Neuron (in vitro differentiated cells): ENCODE results near the gene OBSL1.
A peak's percentile ranks its signal among the peaks of the same experiment; 100 is the strongest.

Experiments
- H2AFZ ChIP-seq: one replicate; pipeline ENCODE4 v1.6.1; 2013; ENCODE audit warnings: low read depth, mild to moderate bottlenecking, inconsistent platforms, low read length, moderate library complexity
- H3K27me3 ChIP-seq: one replicate; pipeline ENCODE4 v1.6.1; 2013; ENCODE audit warnings: low read length; ENCODE audit not compliant: insufficient read depth
- H3K36me3 ChIP-seq: one replicate; pipeline ENCODE4 v1.6.1; 2013; ENCODE audit warnings: low read length; ENCODE audit not compliant: insufficient read depth
- H3K4me1 ChIP-seq: one replicate; pipeline ENCODE4 v1.6.1; 2013; ENCODE audit warnings: low read length; ENCODE audit not compliant: insufficient read depth
- H3K4me3 ChIP-seq: 2 replicates; pipeline ENCODE4 v1.5.1; 2013; ENCODE audit warnings: mild to moderate bottlenecking, low read length, moderate library complexity
- H3K9me3 ChIP-seq: one replicate; pipeline ENCODE4 v1.6.1; 2013; ENCODE audit warnings: low read length

Gene OBSL1

GRCh38 chr2:219545943-219546352 is 25.4 kb downstream of the OBSL1 start:
- Histone ChIP-seq H3K4me1 (peaks cover 17% of the 10 kb centered on the region), H3K36me3 (peaks cover 41% of the 10 kb centered on the region), H3K27me3 (no peaks in the 10 kb centered on the region), H3K4me3 (no peak overlapping the region), H2AFZ (no peak overlapping the region), H3K9me3 (no peaks in the 10 kb centered on the region)

- peaks cover 17% of the 10 kb centered on the region for H3K4me1 ChIP-seq
- H3K36me3 ChIP-seq, result peaks cover 41% of the 10 kb centered on the region
- H3K9me3 ChIP-seq, result no peaks in the 10 kb centered on the region
- peak overlapping the region; percentile 68 for H3K4me3 ChIP-seq
- H2AFZ ChIP-seq, result no peak overlapping the region
- no peaks in the 10 kb centered on the region for H3K27me3 ChIP-seq
Measured at GRCh38 chr2:219545295-219545942, 25.9 kb downstream of the OBSL1 start.

- no peaks in the 10 kb centered on the region for H3K9me3 ChIP-seq
- H3K4me1 ChIP-seq, result peaks cover 17% of the 10 kb centered on the region
- H3K36me3 ChIP-seq, result peaks cover 41% of the 10 kb centered on the region
- peak overlapping the region; percentile 39 for H2AFZ ChIP-seq
- H3K4me3 ChIP-seq, result peak overlapping the region; percentile 68
- no peaks in the 10 kb centered on the region for H3K27me3 ChIP-seq
Measured at GRCh38 chr2:219544567-219544966, 26.8 kb downstream of the OBSL1 start.

DNA sequence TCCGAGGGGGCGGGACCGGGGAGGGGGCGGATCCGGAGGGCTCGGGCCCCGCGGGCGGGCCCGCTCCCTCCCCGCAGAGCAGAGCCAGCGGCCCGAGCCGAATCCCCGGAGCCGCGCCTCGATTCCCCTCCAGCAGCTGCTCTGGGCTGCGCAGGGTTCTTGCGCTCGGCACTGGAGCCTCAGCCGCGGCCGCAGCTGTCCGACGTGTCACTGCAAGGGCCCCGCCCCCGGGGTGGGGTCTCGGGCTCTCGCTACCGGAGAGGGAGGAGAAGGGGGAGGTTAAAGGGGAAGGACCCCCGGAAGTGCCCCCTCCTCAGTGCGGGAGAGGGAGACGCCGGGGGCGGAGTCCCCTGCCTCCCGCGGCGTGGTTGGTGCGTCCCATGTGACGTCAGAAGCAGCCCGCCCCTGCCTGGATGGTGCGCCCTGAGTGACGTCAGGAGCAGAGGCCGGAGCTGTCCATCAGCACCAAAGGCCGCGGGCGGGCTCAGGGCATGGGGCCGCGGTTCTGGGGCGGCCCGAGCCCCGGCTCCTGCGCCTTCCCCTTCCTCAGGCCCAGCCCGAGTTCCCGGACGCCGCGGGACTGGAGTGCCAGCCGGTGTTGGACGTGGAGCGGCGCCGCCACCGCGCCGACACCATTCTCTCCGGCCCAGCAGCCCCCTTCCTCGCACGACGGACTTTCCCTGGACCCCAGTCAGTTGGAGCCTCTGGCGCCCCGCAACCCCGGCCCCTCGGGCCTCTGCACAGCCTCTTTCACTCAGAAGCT is 27.6 kb downstream of the OBSL1 start, which contains the start of the genes CHPF and TMEM198:
Gene CHPF (minus strand): TSS at position 214 of the 763 bp plus-strand sequence. CDS start 271 bp downstream, outside the sequence.
Gene TMEM198 (plus strand): TSS at position 433 of the 763 bp plus-strand sequence. CDS start 700 bp downstream, outside the sequence.
- Histone ChIP-seq H3K4me3 (peak within 1 kb of the TSS; percentile 68), H3K9me3 (no peaks in the 10 kb centered on the region), H2AFZ (peak within 1 kb of the TSS; percentile 87), H3K27me3 (no peaks in the 10 kb centered on the region), H3K36me3 (peaks cover 38% of the 10 kb centered on the region), H3K4me1 (peaks cover 19% of the 10 kb centered on the region)

- peak overlapping the region; percentile 68 for H3K4me3 ChIP-seq
- H2AFZ ChIP-seq, result peak overlapping the region; percentile 87
- H3K36me3 ChIP-seq, result peaks cover 32% of the 10 kb centered on the region
- peaks cover 24% of the 10 kb centered on the region for H3K4me1 ChIP-seq
- no peaks in the 10 kb centered on the region for H3K27me3 ChIP-seq
- H3K9me3 ChIP-seq, result no peaks in the 10 kb centered on the region
Measured at GRCh38 chr2:219542931-219543595, 28.3 kb downstream of the OBSL1 start.

DNA sequence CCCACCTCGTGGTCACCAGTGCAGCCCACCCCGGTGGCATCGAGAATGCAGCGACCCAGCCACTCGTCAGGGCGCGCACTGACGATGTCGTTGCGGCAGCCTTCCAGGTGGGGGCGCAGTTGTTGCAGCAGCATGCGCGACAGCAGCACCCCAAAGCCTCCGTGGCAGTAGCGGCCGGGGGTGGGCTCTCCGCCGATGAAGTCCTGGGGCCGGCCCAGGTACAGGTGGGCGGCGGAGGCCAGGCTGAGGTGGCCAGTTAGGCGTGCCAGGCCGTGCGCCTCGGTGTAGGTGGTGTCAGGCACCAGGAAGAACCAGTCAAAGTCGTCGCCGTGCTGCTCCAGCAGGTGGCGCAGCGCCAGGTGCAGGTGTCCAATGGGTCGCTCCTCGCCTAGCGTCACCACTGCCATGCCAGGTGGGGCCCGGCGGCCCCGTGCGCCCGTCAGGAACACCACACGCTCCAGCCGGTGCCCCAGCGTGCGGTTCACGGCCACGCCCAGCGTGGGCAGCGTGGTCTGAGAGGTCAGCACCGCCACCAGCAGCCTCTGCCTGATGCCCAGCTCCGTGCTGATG is 29.6 kb downstream of the OBSL1 start:
- Histone ChIP-seq H2AFZ (no peak overlapping the region), H3K9me3 (no peaks in the 10 kb centered on the region), H3K4me1 (peaks cover 27% of the 10 kb centered on the region), H3K4me3 (no peak overlapping the region), H3K36me3 (peaks cover 24% of the 10 kb centered on the region), H3K27me3 (no peaks in the 10 kb centered on the region)

- Histone ChIP-seq H3K4me3 (no peak overlapping the region), H3K36me3 (peaks cover 20% of the 10 kb centered on the region), H3K27me3 (no peaks in the 10 kb centered on the region), H3K9me3 (no peaks in the 10 kb centered on the region), H2AFZ (no peak overlapping the region), H3K4me1 (peaks cover 27% of the 10 kb centered on the region)
Measured at GRCh38 chr2:219540784-219541504, 30.4 kb downstream of the OBSL1 start.

DNA sequence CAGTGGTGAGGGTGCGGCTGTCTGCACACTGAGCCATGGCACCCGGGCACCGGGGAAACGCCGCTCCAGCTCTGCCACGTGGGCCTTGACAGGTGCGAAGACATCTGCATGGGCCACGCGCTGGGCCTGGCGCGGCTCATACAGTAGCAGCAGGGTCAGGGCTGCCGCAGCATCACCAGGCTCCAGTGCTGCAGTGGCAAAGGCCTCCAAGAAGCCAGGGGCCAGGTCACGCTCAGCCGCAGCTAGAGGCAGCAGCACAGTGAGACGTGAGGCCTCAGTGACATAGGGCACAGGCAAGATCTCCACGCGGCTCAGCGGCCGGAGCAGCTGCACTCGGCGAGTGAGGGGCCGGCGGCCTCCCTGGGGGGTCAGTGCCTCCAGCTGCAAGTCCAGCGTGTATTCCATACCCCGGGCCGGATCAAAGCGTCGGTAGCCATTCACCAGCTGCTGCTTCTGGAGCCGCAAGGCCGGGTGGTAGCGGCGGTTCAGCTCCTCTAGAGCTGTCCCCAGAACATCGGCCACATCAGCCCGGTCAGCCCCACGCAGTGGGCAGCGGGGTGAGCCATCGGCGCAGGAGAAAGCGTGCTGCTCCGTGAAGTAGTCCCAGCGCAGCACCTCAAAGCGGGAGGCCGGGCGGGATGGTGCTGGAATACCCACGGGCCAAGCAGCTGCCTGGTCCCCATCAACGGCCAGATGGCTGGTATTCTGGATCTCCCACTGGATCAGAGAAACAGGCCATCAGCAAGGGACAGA is 31.2 kb downstream of the OBSL1 start:
- no peak overlapping the region for H3K4me3 ChIP-seq
- peaks cover 24% of the 10 kb centered on the region for H3K4me1 ChIP-seq
- no peaks in the 10 kb centered on the region for H3K27me3 ChIP-seq
- peaks cover 17% of the 10 kb centered on the region for H3K36me3 ChIP-seq
- no peak overlapping the region for H2AFZ ChIP-seq
- no peaks in the 10 kb centered on the region for H3K9me3 ChIP-seq

DNA sequence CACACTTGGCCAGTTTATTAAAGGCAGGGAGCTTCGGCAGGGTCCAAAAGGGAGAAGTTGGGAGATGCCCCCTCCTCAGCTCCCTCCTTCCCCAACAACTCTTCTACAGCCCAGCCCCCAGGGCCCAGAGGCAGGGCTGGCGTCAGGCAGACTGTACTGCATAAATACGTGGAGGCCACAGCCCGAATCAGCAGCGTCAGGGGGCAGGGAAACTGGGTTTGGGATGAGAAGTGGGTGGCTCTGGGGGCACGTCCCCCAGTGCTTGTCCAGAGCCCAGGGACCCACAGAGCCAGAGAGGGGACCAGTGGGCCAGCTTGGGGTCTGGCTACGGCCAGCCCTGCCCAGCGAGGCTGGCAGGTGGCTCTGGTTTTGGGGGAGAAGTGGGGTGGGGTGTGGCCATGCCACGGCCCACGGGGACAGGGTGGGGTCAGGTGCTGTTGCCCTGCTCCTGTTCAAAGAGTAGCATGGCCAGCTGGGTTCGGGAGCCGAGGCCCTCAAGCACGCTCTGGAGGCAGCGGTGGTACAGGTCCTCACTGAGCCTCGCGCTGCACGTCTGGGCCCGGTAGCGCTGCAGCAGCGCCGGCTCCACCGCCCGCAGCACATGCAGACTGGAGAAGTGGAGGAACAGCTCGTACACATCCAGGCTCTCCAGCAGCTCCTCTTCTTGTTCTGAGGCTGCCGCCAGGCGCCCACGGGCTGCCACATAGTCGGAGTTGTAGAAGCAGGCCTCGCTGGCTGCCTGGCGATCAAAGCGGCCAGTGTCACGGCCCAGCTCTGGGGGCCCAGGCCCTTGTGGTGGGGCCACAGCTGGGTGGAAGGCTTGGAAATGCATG is 32.2 kb downstream of the OBSL1 start:
- H3K9me3 ChIP-seq, result no peaks in the 10 kb centered on the region
- H3K27me3 ChIP-seq, result peaks cover 4% of the 10 kb centered on the region

DNA sequence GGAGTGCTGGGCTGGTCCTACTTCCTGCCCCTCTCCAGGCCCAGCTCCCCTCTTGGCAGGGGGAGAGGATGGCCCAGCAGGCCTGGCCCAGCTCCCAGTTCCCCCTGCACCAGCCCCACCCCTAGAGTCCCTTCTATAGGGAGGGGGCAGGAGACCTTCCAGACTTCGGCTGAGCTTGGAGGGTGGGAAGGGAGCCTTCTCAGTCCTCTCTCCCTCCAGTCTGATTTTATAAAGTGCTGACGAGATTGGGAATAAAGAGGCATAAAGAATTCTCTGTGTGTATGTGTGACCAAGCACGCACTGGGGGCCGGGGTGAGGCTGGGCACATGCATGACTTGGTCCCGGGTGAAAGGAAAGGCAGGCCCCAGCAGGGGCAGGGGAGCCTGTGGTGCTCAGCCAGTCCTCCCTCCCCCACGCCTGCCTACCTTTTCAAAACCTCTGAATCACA is 32.8 kb downstream of the OBSL1 start:
- no peak overlapping the region for H3K4me3 ChIP-seq
- no peak overlapping the region for H2AFZ ChIP-seq
- H3K36me3 ChIP-seq, result peaks cover 17% of the 10 kb centered on the region
- peaks cover 5% of the 10 kb centered on the region for H3K27me3 ChIP-seq
- no peaks in the 10 kb centered on the region for H3K9me3 ChIP-seq
- H3K4me1 ChIP-seq, result peaks cover 16% of the 10 kb centered on the region

More for the DNA sequence above, 32.2 kb downstream of the OBSL1 start:
- H2AFZ ChIP-seq, result no peak overlapping the region
- peaks cover 17% of the 10 kb centered on the region for H3K36me3 ChIP-seq
- peaks cover 16% of the 10 kb centered on the region for H3K4me1 ChIP-seq
- no peak overlapping the region for H3K4me3 ChIP-seq
